ENCODE measurements around the gene ADAP1. TPM values are rescaled to one million over a fixed set of nuclear protein-coding genes. Genes with fewer than 3 reads are reported as not detected.

ADAP1 gene
- total RNA-seq, 1 experiment from 2014 or later, result 77.6 TPM

GRCh38 chr7:959271-959670, 4.8 kb upstream of the ADAP1 start:
- Mint-ChIP-seq H3K9me3 (ENCODE audit: unreplicated experiment) (no peaks in the 10 kb centered on the region), H3K4me1 (ENCODE audit: low read depth, unreplicated experiment) (no peaks in the 10 kb centered on the region), H3K36me3 (ENCODE audit: insufficient read depth, unreplicated experiment) (peaks cover 14% of the 10 kb centered on the region), H3K4me3 (ENCODE audit: unreplicated experiment) (no peak overlapping the region), H3K27ac (ENCODE audit: unreplicated experiment) (no peak overlapping the region), H3K27me3 (ENCODE audit: insufficient read depth, unreplicated experiment) (no peaks in the 10 kb centered on the region)
- Histone ChIP-seq H3K4me1 (peaks cover 8% of the 10 kb centered on the region), H3K9me3 (peaks cover 3% of the 10 kb centered on the region; the same call in 1 of the 2 replicates), H3K27me3 (replicated peaks; ENCODE audit: control insufficient read depth, insufficient read depth, low read length) (no peaks in the 10 kb centered on the region), H3K4me3 (ENCODE audit: low read depth, low read length) (no peak overlapping the region), H3K36me3 (ENCODE audit: control insufficient read depth, insufficient read depth, low read length) (no peaks in the 10 kb centered on the region)
- TF ChIP-seq CTCF (IDR thresholded peaks at IDR 0.05; ENCODE audit: insufficient read depth in 1 of 2, low read depth in 1 of 2, low read length in 1 of 2, severe bottlenecking in 1 of 2, unreplicated experiment in 1 of 2), result no peak
- CTCF ChIA-PET, result no interaction called here
- no TSS peak for BruUV-seq (replicated peaks)
- DNase-seq, result no peak
- POLR2A ChIA-PET, result interaction anchor here (0.7 kb wide), 1 partner anchor 61 kb away, joined by 8 read pairs; no protein-coding TSS in a partner anchor
- intact Hi-C loops (cut with micrococcal nuclease; ENCODE audit: unreplicated experiment), result no loop called here

GRCh38 chr7:958221-959200, 4.0 kb upstream of the ADAP1 start:
- intact Hi-C loops (cut with micrococcal nuclease; ENCODE audit: unreplicated experiment), result no loop called here
- no peak overlapping the region for H3K27ac Mint-ChIP-seq (ENCODE audit: unreplicated experiment)
- H3K27me3 ChIP-seq (replicated peaks; ENCODE audit: control insufficient read depth, insufficient read depth, low read length), result no peaks in the 10 kb centered on the region
- peaks cover 10% of the 10 kb centered on the region for H3K36me3 Mint-ChIP-seq (ENCODE audit: insufficient read depth, unreplicated experiment)
- H3K4me1 Mint-ChIP-seq (ENCODE audit: low read depth, unreplicated experiment), result no peaks in the 10 kb centered on the region
- no peak overlapping the region for H3K4me3 ChIP-seq (ENCODE audit: low read depth, low read length)
- peaks cover 8% of the 10 kb centered on the region for H3K4me1 ChIP-seq
- TF ChIP-seq CTCF (IDR thresholded peaks at IDR 0.05; ENCODE audit: insufficient read depth in 1 of 2, low read depth in 1 of 2, low read length in 1 of 2, severe bottlenecking in 1 of 2, unreplicated experiment in 1 of 2), result no peak
- no TSS peak for BruUV-seq (replicated peaks)
- H3K27me3 Mint-ChIP-seq (ENCODE audit: insufficient read depth, unreplicated experiment), result no peaks in the 10 kb centered on the region
- POLR2A ChIA-PET, result interaction anchor here (0.6 to 0.7 kb wide), 2 partner anchors 57 to 62 kb away, joined by 4 to 8 read pairs; no protein-coding TSS in a partner anchor
- DNase-seq, result no peak
- H3K36me3 ChIP-seq (ENCODE audit: control insufficient read depth, insufficient read depth, low read length), result no peaks in the 10 kb centered on the region
- no peaks in the 10 kb centered on the region for H3K9me3 Mint-ChIP-seq (ENCODE audit: unreplicated experiment)
- CTCF ChIA-PET, result interaction anchor here (1.3 kb wide), 1 partner anchor 35 kb away, joined by 7 read pairs; no protein-coding TSS in a partner anchor
- H3K9me3 ChIP-seq, result peaks cover 3% of the 10 kb centered on the region; the same call in 1 of the 2 replicates
- no peak overlapping the region for H3K4me3 Mint-ChIP-seq (ENCODE audit: unreplicated experiment)

GRCh38 chr7:957418-958220, 3.1 kb upstream of the ADAP1 start:
- intact Hi-C loops (cut with micrococcal nuclease; ENCODE audit: unreplicated experiment), result no loop called here
- no peak for DNase-seq
- no TSS peak for BruUV-seq (replicated peaks)
- no peaks in the 10 kb centered on the region for H3K9me3 Mint-ChIP-seq (ENCODE audit: unreplicated experiment)
- H3K27ac Mint-ChIP-seq (ENCODE audit: unreplicated experiment), result no peak overlapping the region
- H3K36me3 ChIP-seq (ENCODE audit: control insufficient read depth, insufficient read depth, low read length), result no peaks in the 10 kb centered on the region
- H3K4me3 ChIP-seq (ENCODE audit: low read depth, low read length), result no peak overlapping the region
- POLR2A ChIA-PET, result interaction anchor here (0.6 kb wide), 1 partner anchor 56 kb away, joined by 4 read pairs; no protein-coding TSS in a partner anchor
- no peaks in the 10 kb centered on the region for H3K27me3 Mint-ChIP-seq (ENCODE audit: insufficient read depth, unreplicated experiment)
- no peaks in the 10 kb centered on the region for H3K4me1 Mint-ChIP-seq (ENCODE audit: low read depth, unreplicated experiment)
- no peaks in the 10 kb centered on the region for H3K27me3 ChIP-seq (replicated peaks; ENCODE audit: control insufficient read depth, insufficient read depth, low read length)
- CTCF ChIA-PET, result interaction anchor here (1.3 kb wide), 1 partner anchor 36 kb away, joined by 7 read pairs; no protein-coding TSS in a partner anchor
- peaks cover 16% of the 10 kb centered on the region for H3K4me1 ChIP-seq
- H3K4me3 Mint-ChIP-seq (ENCODE audit: unreplicated experiment), result no peak overlapping the region
- peaks cover under 1% of the 10 kb centered on the region for H3K36me3 Mint-ChIP-seq (ENCODE audit: insufficient read depth, unreplicated experiment)
- H3K9me3 ChIP-seq, result no peaks in the 10 kb centered on the region
- TF ChIP-seq CTCF (IDR thresholded peaks at IDR 0.05; ENCODE audit: insufficient read depth in 1 of 2, low read depth in 1 of 2, low read length in 1 of 2, severe bottlenecking in 1 of 2, unreplicated experiment in 1 of 2), result no peak

All from Caco-2 (cell line).